Measurements from ENCODE around the gene MOG. TPM values are rescaled to one million over a fixed set of nuclear protein-coding genes. Genes with fewer than 3 reads are reported as not detected.

Gene MOG
- total RNA-seq, 3 donors from 2014 or later: not detected

DNA sequence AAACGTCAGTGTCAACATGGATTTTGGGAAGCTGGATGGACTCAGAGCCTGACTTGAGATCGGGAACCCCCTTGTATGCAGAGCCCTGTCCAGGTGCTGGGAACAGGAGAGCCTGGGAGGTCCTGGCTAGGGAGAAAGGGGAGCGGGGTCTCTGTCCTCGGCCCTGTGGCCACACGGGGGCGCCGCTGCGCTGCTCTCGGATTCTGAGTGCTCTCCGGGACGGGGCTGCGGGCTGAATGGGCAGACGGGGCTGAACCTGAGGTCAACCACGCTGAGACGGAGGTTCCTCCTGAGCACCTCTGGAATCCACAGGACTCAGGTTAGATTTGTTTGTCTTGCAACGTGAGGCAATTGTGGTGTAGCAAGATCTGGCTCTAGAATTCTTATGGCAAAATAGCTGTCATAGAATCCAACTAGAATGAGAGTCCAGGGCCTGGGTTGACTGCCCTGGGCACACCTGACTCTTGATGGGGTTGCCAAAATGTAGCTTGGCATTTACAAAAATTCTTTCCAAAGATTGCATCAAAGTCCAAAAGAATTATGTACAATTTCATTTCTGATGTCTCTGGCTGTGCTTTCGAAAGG, 45.7 kb downstream of the MOG start:
- intact Hi-C loops (cut with DNase I, micrococcal nuclease): loop anchor here in 1 of 2 donors (10.0 kb wide), 1 partner anchor 132 kb away; no protein-coding TSS in a partner anchor

GRCh38 chr6:29705389-29706231, 48.7 kb downstream of the MOG start:
- intact Hi-C loops (cut with DNase I, micrococcal nuclease): loop anchor here (5.0 to 10.0 kb wide), 2 partner anchors 127 to 129 kb away; no protein-coding TSS in a partner anchor
- DNase-seq: peak in 1 of 3 donors; percentile 68
- TF ChIP-seq, protein P1, sequence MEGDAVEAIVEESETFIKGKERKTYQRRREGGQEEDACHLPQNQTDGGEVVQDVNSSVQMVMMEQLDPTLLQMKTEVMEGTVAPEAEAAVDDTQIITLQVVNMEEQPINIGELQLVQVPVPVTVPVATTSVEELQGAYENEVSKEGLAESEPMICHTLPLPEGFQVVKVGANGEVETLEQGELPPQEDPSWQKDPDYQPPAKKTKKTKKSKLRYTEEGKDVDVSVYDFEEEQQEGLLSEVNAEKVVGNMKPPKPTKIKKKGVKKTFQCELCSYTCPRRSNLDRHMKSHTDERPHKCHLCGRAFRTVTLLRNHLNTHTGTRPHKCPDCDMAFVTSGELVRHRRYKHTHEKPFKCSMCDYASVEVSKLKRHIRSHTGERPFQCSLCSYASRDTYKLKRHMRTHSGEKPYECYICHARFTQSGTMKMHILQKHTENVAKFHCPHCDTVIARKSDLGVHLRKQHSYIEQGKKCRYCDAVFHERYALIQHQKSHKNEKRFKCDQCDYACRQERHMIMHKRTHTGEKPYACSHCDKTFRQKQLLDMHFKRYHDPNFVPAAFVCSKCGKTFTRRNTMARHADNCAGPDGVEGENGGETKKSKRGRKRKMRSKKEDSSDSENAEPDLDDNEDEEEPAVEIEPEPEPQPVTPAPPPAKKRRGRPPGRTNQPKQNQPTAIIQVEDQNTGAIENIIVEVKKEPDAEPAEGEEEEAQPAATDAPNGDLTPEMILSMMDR (IDR thresholded peaks at IDR 0.05): no peak
- Histone ChIP-seq H3K9me3 (no peaks in the 10 kb centered on the region), H3K4me3 (no peak overlapping the region), H3K36me3 (ENCODE audit: low read depth) (no peaks in the 10 kb centered on the region), H3K4me1 (ENCODE audit: low read depth) (peaks cover 2% of the 10 kb centered on the region)
- peak; percentile 31 for ATAC-seq

More for the DNA sequence above, 45.7 kb downstream of the MOG start:
- Histone ChIP-seq H3K9me3 (no peaks in the 10 kb centered on the region), H3K36me3 (ENCODE audit: low read depth) (no peaks in the 10 kb centered on the region), H3K4me1 (ENCODE audit: low read depth) (peaks cover 2% of the 10 kb centered on the region), H3K4me3 (no peak overlapping the region)
- DNase-seq: peak; percentile 48 to 80 (median 71)
- TF ChIP-seq, protein P1 (IDR thresholded peaks at IDR 0.05): peak; percentile 67
- ATAC-seq: peak; percentile 84

- Histone ChIP-seq H3K9me3 (no peaks in the 10 kb centered on the region), H3K36me3 (ENCODE audit: low read depth) (no peaks in the 10 kb centered on the region), H3K4me3 (no peak overlapping the region), H3K4me1 (ENCODE audit: low read depth) (no peaks in the 10 kb centered on the region)
- ATAC-seq (peak; percentile 84), DNase-seq (peak in 1 of 3 donors; percentile 57)
- intact Hi-C loops (cut with DNase I, micrococcal nuclease): loop anchor here (5.0 to 10.0 kb wide), 2 partner anchors 124 to 126 kb away; no protein-coding TSS in a partner anchor
- TF ChIP-seq, protein P1 (IDR thresholded peaks at IDR 0.05): no peak
These were observed 51.7 kb downstream of the MOG start for GRCh38 chr6:29708432-29709179.

GRCh38 chr6:29709188-29709587, 52.3 kb downstream of the MOG start:
- Histone ChIP-seq H3K36me3 (ENCODE audit: low read depth) (no peaks in the 10 kb centered on the region), H3K4me3 (no peak overlapping the region), H3K4me1 (ENCODE audit: low read depth) (no peaks in the 10 kb centered on the region), H3K9me3 (no peaks in the 10 kb centered on the region)
- intact Hi-C loops (cut with DNase I, micrococcal nuclease): loop anchor here (5.0 to 10.0 kb wide), 2 partner anchors 123 to 126 kb away; no protein-coding TSS in a partner anchor
- no peak for ATAC-seq
- TF ChIP-seq, protein P1 (IDR thresholded peaks at IDR 0.05): no peak
- no peak for DNase-seq

DNA sequence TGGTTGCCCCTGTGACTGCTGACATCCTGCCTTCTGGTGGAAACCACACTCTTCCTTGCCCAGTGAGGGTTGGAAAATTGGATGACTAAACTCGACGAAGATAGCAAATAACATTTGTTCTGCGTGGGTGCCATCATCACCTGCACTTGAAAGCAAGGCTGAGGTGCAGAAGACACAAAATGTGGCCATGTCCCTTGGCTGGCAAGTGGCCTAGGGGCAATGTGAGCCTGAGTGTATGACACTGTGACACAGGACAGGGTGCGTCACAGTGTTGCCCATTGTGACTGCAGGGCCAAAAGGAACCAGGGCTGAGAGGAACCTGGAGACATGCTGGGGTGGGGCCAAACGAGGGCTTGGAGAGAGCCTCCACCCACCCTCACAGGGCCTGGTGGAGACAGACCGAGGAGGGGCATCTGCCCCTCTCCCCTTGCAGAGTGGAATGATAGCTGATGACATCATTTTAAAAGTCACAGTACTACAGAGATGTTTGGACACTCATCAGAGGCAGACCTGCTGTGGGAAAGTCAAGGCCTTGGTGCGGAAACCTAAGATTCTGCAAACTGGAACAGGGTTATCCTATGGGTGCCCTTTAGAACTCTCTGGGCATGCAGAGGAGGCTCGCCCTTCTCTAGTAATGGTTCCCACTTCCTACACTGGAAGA, 53.5 kb downstream of the MOG start:
- TF ChIP-seq, protein P1 (IDR thresholded peaks at IDR 0.05): no peak
- no peaks in the 10 kb centered on the region for H3K4me1 ChIP-seq (ENCODE audit: low read depth)
- H3K9me3 ChIP-seq: no peaks in the 10 kb centered on the region
- DNase-seq: no peak
- no peak overlapping the region for H3K4me3 ChIP-seq
- no peak for ATAC-seq
- no peaks in the 10 kb centered on the region for H3K36me3 ChIP-seq (ENCODE audit: low read depth)
- intact Hi-C loops (cut with DNase I, micrococcal nuclease): no loop called here
